Esophagus squamous epithelium (tissue), 5 donors: ENCODE data around the gene SLC19A1. TPM values are rescaled to one million over a fixed set of nuclear protein-coding genes. Genes with fewer than 3 reads are reported as not detected.

ENCODE experiments used
- DNase-seq: peaks from one replicate; lab custom pipeline; 2025; lab: John Stamatoyannopoulos, UW
- H3K27ac ChIP-seq, 4 donors: fragments of 200-600 bp; sonication (generic); one replicate each; pipeline ENCODE4 v1.5.1; 2016 to 2019; ENCODE audit warnings: mild to moderate bottlenecking in 1 of 4
- H3K27me3 ChIP-seq, 4 donors: fragments of 200-600 bp; sonication (generic); 1 replicate in 3 of 4; 2 replicates in 1 of 4; pipeline versions ENCODE4 v1.5.1 to v1.6.0; 2017 to 2021; ENCODE audit warnings: antibody characterized with exemption in 1 of 4
- H3K36me3 ChIP-seq, 3 donors: fragments of 200-600 bp; sonication (generic); one replicate each; pipeline ENCODE4 v1.5.1; 2016 to 2019
- H3K4me1 ChIP-seq, 3 donors: fragments of 200-600 bp; sonication (generic); one replicate each; pipeline ENCODE4 v1.5.1; 2017 to 2019
- H3K4me3 ChIP-seq, 4 donors: fragments of 200-600 bp; sonication (generic); 1 replicate in 3 of 4; 2 replicates in 1 of 4; pipeline ENCODE4 v1.5.1; 2016 to 2019; ENCODE audit warnings: mild to moderate bottlenecking in 2 of 4, moderate library complexity in 1 of 4
- H3K9me3 ChIP-seq, 3 donors: fragments of 200-600 bp; sonication (generic); one replicate each; pipeline ENCODE4 v1.5.1; 2016 to 2019
- CTCF ChIP-seq, 6 experiments: fragments of 450-650 bp in 4 of 6; fragments of 200-600 bp in 2 of 6; sonication (generic) in 2 of 6; IDR thresholded peaks; one replicate each; pipeline ENCODE4 v1.5.1; 2016 to 2019; ENCODE audit warnings: antibody characterized with exemption in 6 of 6, mild to moderate bottlenecking in 4 of 6, moderate library complexity in 4 of 6
- POLR2A ChIP-seq, 4 donors: fragments of 450-650 bp; IDR thresholded peaks; one replicate each; pipeline ENCODE4 v1.6.1; 2017; ENCODE audit warnings: antibody characterized with exemption in 4 of 4, mild to moderate bottlenecking in 4 of 4, moderate library complexity in 3 of 4
- WGBS, 2 donors: methylation state at CpG; one replicate each; pipeline ENCODE4 v1.1.5; 2018; 5-methylcytosine and 5-hydroxymethylcytosine counted together
- intact Hi-C: fragments of 100-400 bp; cut with DNase I; formaldehyde crosslinking; loops from one replicate; pipeline ENCODE4 v1.15.0; 2022
- total RNA-seq, 4 donors: library from RNA; depleted of rRNA; stranded (reverse); fragments of >200 nt; gene quantifications; one replicate each; pipeline ENCODE4 v1.1.0, GENCODE V29; 2016
- donor health status: DM: yes; HTN: yes; CAD: no.

SLC19A1 gene
- total RNA-seq, 4 donors from 2014 or later = 1.6 to 4.6 (median 2.9) TPM

DNA sequence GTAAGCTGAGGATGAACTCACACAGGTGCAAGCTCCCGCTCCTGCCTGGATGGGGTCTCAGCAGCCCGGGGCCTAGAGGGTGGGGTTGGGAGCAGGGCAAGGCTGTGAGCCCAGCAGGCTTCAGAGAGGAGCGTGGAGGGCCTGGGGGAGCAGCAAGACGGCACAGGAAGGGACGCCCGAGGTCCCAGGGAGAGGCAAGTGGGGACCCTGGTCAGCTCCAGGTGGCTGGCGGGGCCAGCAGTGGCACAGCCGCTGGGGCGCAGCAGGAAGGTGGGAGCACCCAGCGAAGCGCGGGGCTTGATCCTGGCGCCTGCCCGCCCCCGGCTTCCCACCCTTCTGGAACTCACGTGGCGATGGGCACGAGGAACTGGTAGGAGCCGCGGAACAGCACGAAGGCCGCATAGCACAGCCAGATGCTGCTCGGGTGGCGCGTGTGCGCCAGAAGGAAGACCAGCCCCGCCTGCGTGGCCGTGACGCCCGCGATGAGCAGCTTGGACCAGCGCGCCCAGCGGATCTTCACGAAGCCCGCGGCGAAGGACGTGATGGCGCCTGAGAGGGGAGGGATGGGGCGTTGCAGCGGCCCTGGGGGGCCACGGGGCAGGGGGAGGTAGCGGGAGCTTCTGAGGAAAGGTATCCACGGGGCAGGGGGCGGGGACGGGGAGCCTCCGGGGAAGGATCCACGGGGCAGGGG is 11.7 kb downstream of the SLC19A1 start:
- WGBS, 2 donors = 92 to 94% methylated on average over 9 to 13 of the region's 50 CpGs
- Histone ChIP-seq H3K27me3 (no peaks in the 10 kb centered on the region), H3K9me3 (no peaks in the 10 kb centered on the region), H3K36me3 (peaks cover 0 to 13% (median 0%) of the 10 kb centered on the region in 3 donors), H3K27ac (no peak overlapping the region), H3K4me3 (no peak overlapping the region), H3K4me1 (peaks cover 0 to 9% (median 0%) of the 10 kb centered on the region in 3 donors)
- DNase-seq = no peak
- intact Hi-C loops = no loop called here
- no peak for TF ChIP-seq CTCF (IDR thresholded peaks at IDR 0.05)
- TF ChIP-seq POLR2A (IDR thresholded peaks at IDR 0.05) = no peak

GRCh38 chr21:45529785-45530422 is 12.3 kb downstream of the SLC19A1 start:
- intact Hi-C loops = no loop called here
- 93 to 97% methylated on average over 8 to 11 of the region's 11 CpGs for WGBS, 2 donors
- TF ChIP-seq POLR2A (IDR thresholded peaks at IDR 0.05) = no peak
- no peak for TF ChIP-seq CTCF (IDR thresholded peaks at IDR 0.05)
- no peak overlapping the region for H3K4me3 ChIP-seq
- peaks cover 0 to 13% (median 0%) of the 10 kb centered on the region in 3 donors for H3K36me3 ChIP-seq
- H3K27me3 ChIP-seq = no peaks in the 10 kb centered on the region
- H3K27ac ChIP-seq = no peak overlapping the region
- no peaks in the 10 kb centered on the region for H3K9me3 ChIP-seq
- DNase-seq = no peak
- peaks cover 0 to 9% (median 0%) of the 10 kb centered on the region in 3 donors for H3K4me1 ChIP-seq

GRCh38 chr21:45528981-45529784 is 13.1 kb downstream of the SLC19A1 start:
- no peaks in the 10 kb centered on the region for H3K9me3 ChIP-seq
- no peak for DNase-seq

GRCh38 chr21:45528028-45528705 is 14.1 kb downstream of the SLC19A1 start:
- no peaks in the 10 kb centered on the region for H3K27me3 ChIP-seq
- no peaks in the 10 kb centered on the region for H3K9me3 ChIP-seq
- no peak overlapping the region for H3K4me3 ChIP-seq
- H3K27ac ChIP-seq = no peak overlapping the region
- peaks cover 0 to 13% (median 0%) of the 10 kb centered on the region in 3 donors for H3K36me3 ChIP-seq
- intact Hi-C loops = no loop called here
- H3K4me1 ChIP-seq = peaks cover 0 to 6% (median 0%) of the 10 kb centered on the region in 3 donors
- no peak for TF ChIP-seq CTCF (IDR thresholded peaks at IDR 0.05)
- no peak for TF ChIP-seq POLR2A (IDR thresholded peaks at IDR 0.05)
- DNase-seq = no peak
- WGBS, 2 donors = 88% methylated on average over 16 to 18 of the region's 18 CpGs

More at GRCh38 chr21:45528981-45529784, 13.1 kb downstream of the SLC19A1 start:
- TF ChIP-seq CTCF (IDR thresholded peaks at IDR 0.05) = no peak
- no peak for TF ChIP-seq POLR2A (IDR thresholded peaks at IDR 0.05)
- intact Hi-C loops = no loop called here
- 81 to 84% methylated on average over 9 to 14 of the region's 20 CpGs for WGBS, 2 donors
- no peak overlapping the region for H3K27ac ChIP-seq
- peaks cover 0 to 13% (median 0%) of the 10 kb centered on the region in 3 donors for H3K36me3 ChIP-seq
- no peak overlapping the region for H3K4me3 ChIP-seq
- H3K27me3 ChIP-seq = no peaks in the 10 kb centered on the region
- H3K4me1 ChIP-seq = peaks cover 0 to 9% (median 0%) of the 10 kb centered on the region in 3 donors
